H1 (cell line): ENCODE data around the gene CDC42BPB. TPM values are rescaled to one million over a fixed set of nuclear protein-coding genes. Genes with fewer than 3 reads are reported as not detected.

ENCODE experiments used
- CTCF ChIA-PET: fragments of 300-600 bp; sonication (Branson Sonifier 250); formaldehyde crosslinking; loops from one replicate; lab custom pipeline; 2021; ENCODE audit not compliant: partially characterized antibody; lab: Charles Lee
- POLR2A ChIA-PET: fragments of 300-600 bp; sonication (Branson Sonifier 250); formaldehyde crosslinking; loops from one replicate; lab custom pipeline; 2021; ENCODE audit warnings: inconsistent platforms; ENCODE audit not compliant: partially characterized antibody; lab: Charles Lee
- DNase-seq, 2 experiments: peaks; one replicate each; pipeline versions ENCODE4 v3.0.0 to v3.0.0-alpha.2; 2010 to 2022; ENCODE audit warnings: low spot score in 2 of 2, low read depth in 1 of 2, mixed read lengths in 1 of 2
- FAIRE-seq: peaks from 2 replicates; lab custom pipeline; 2011; peaks lifted over from hg19 to GRCh38; lab: Jason Lieb, UNC
- H2AFZ ChIP-seq: 2 replicates; pipeline ENCODE4 v1.8.1; 2012; ENCODE audit warnings: low read length, inconsistent platforms
- H2AK5ac ChIP-seq: 2 replicates; pipeline ENCODE4 v1.6.1; 2013; ENCODE audit warnings: low read depth, low read length
- H2BK120ac ChIP-seq: replicated peaks from 2 replicates; pipeline ENCODE3; 2013; ENCODE audit warnings: low read depth, low read length, inconsistent platforms
- H2BK12ac ChIP-seq: 2 replicates; pipeline ENCODE4 v1.6.1; 2013; ENCODE audit warnings: low read depth, low read length
- H2BK15ac ChIP-seq: 2 replicates; pipeline ENCODE4 v1.6.1; 2013; ENCODE audit warnings: low read length
- H2BK20ac ChIP-seq: 2 replicates; pipeline ENCODE4 v1.6.1; 2013; ENCODE audit warnings: low read length
- H2BK5ac ChIP-seq: 2 replicates; pipeline ENCODE4 v1.6.1; 2013; ENCODE audit warnings: low read depth, low read length
- H3K14ac ChIP-seq: 2 replicates; pipeline ENCODE4 v1.6.1; 2013; ENCODE audit warnings: inconsistent platforms; ENCODE audit not compliant: insufficient read length
- H3K18ac ChIP-seq: 2 replicates; pipeline ENCODE4 v1.6.1; 2013; ENCODE audit warnings: low read length; ENCODE audit errors: extremely low read depth
- H3K23ac ChIP-seq: 2 replicates; pipeline ENCODE4 v1.6.1; 2013; ENCODE audit warnings: inconsistent platforms; ENCODE audit not compliant: insufficient read length
- H3K23me2 ChIP-seq: 2 replicates; pipeline ENCODE4 v1.6.1; 2013; ENCODE audit warnings: low read depth, low read length
- H3K27ac ChIP-seq: 2 replicates; pipeline ENCODE4 v1.6.1; 2011; ENCODE audit warnings: low read depth, low read length, inconsistent platforms
- H3K27me3 ChIP-seq, 4 experiments: replicated peaks in 1 of 4; 1 replicate in 1 of 4; 2 replicates in 3 of 4; pipeline versions ENCODE4 v1.6.1 to v1.8.1; 2011 to 2013; ENCODE audit warnings: low read length in 3 of 4, mild to moderate bottlenecking in 3 of 4, inconsistent platforms in 2 of 4, mixed read lengths in 2 of 4, moderate library complexity in 1 of 4; ENCODE audit not compliant: control insufficient read depth in 3 of 4, insufficient read depth in 3 of 4; ENCODE audit errors: extremely low read depth in 1 of 4
- H3K36me3 ChIP-seq, 4 experiments: 2 replicates each; pipeline versions ENCODE4 v1.6.1 to v1.8.1; 2011 to 2013; ENCODE audit warnings: mild to moderate bottlenecking in 4 of 4, low read length in 3 of 4, moderate library complexity in 2 of 4, control low read depth in 1 of 4, inconsistent platforms in 1 of 4; ENCODE audit not compliant: insufficient read depth in 4 of 4, control insufficient read depth in 2 of 4
- H3K4ac ChIP-seq: replicated peaks from 2 replicates; pipeline ENCODE3; 2013; ENCODE audit warnings: low read length, low read depth, mixed read lengths, inconsistent platforms; ENCODE audit not compliant: insufficient read length
- H3K4me1 ChIP-seq, 4 experiments: replicated peaks in 1 of 4; 1 replicate in 1 of 4; 2 replicates in 3 of 4; pipeline versions ENCODE4 v1.6.1 to v1.8.1; 2011 to 2013; ENCODE audit warnings: low read length in 3 of 4, inconsistent platforms in 2 of 4, mixed read lengths in 1 of 4; ENCODE audit not compliant: insufficient read depth in 4 of 4, control insufficient read depth in 3 of 4
- H3K4me2 ChIP-seq, 2 experiments: 2 replicates each; pipeline versions ENCODE4 v1.6.1 to v1.8.1; 2011 to 2013; ENCODE audit warnings: low read depth in 2 of 2, low read length in 2 of 2, control low read depth in 1 of 2, inconsistent platforms in 1 of 2, mild to moderate bottlenecking in 1 of 2; ENCODE audit not compliant: insufficient read depth in 1 of 2
- H3K4me3 ChIP-seq, 4 experiments: fragments of 200-600, 300-600 bp in 1 of 4; sonication (generic), shearing (Covaris generic), sonication (Bioruptor Twin) in 1 of 4; 2 replicates each; pipeline versions ENCODE4 v1.5.1 to v1.8.1; 2011 to 2016; ENCODE audit warnings: low read length in 4 of 4, low read depth in 3 of 4, control low read depth in 2 of 4, inconsistent platforms in 2 of 4, mild to moderate bottlenecking in 2 of 4, mixed read lengths in 1 of 4, moderate library complexity in 1 of 4; ENCODE audit not compliant: insufficient read depth in 2 of 4; ENCODE audit errors: extremely low read depth in 1 of 4
- H3K56ac ChIP-seq: replicated peaks from 2 replicates; pipeline ENCODE3; 2013; ENCODE audit warnings: low read depth, mild to moderate bottlenecking, mixed read lengths, low read length, inconsistent platforms; ENCODE audit not compliant: insufficient read length
- H3K79me1 ChIP-seq: 2 replicates; pipeline ENCODE4 v1.6.1; 2013; ENCODE audit warnings: low read depth, low read length, control low read depth
- H3K79me2 ChIP-seq, 2 experiments: 2 replicates each; pipeline versions ENCODE4 v1.6.1 to v1.8.1; 2012 to 2013; ENCODE audit warnings: low read length in 2 of 2, mild to moderate bottlenecking in 2 of 2, inconsistent platforms in 1 of 2; ENCODE audit not compliant: insufficient read depth in 2 of 2, control insufficient read depth in 1 of 2
- H3K9ac ChIP-seq, 4 experiments: replicated peaks in 1 of 4; 1 replicate in 1 of 4; 2 replicates in 3 of 4; pipeline versions ENCODE4 v1.6.1 to v1.8.1; 2011 to 2013; ENCODE audit warnings: low read depth in 3 of 4, low read length in 3 of 4, control low read depth in 2 of 4, mild to moderate bottlenecking in 2 of 4, moderate library complexity in 2 of 4, inconsistent platforms in 1 of 4; ENCODE audit errors: extremely low read depth in 1 of 4
- H3K9me3 ChIP-seq, 2 experiments: 2 replicates each; pipeline versions ENCODE4 v1.6.1 to v1.8.1; 2012 to 2013; ENCODE audit warnings: mild to moderate bottlenecking in 2 of 2, moderate library complexity in 2 of 2, control low read depth in 1 of 2, inconsistent platforms in 1 of 2, low read depth in 1 of 2, low read length in 1 of 2, mixed read lengths in 1 of 2; ENCODE audit not compliant: insufficient read depth in 2 of 2
- H4K20me1 ChIP-seq, 2 experiments: replicated peaks in 1 of 2; 2 replicates each; pipeline versions ENCODE3 to v1.8.1; 2011 to 2013; ENCODE audit warnings: inconsistent platforms in 2 of 2, low read length in 2 of 2, mild to moderate bottlenecking in 1 of 2; ENCODE audit not compliant: insufficient read depth in 2 of 2, control insufficient read depth in 1 of 2
- H4K5ac ChIP-seq: 2 replicates; pipeline ENCODE4 v1.6.1; 2013; ENCODE audit warnings: low read length, low read depth, mixed read lengths, inconsistent platforms; ENCODE audit not compliant: insufficient read length
- H4K8ac ChIP-seq: 2 replicates; pipeline ENCODE4 v1.8.0; 2013; ENCODE audit warnings: mild to moderate bottlenecking, moderate library complexity, low read length, inconsistent platforms; ENCODE audit not compliant: insufficient read depth; ENCODE audit errors: extremely low read depth
- H4K91ac ChIP-seq: replicated peaks from 2 replicates; pipeline ENCODE3; 2013; ENCODE audit warnings: low read length, mixed read lengths, inconsistent platforms; ENCODE audit not compliant: insufficient read length
- BRCA1 ChIP-seq: IDR thresholded peaks from 2 replicates; pipeline ENCODE4 v1.6.1; 2012; ENCODE audit warnings: low read depth, low read length, improper control_type of control experiment
- CHD2 ChIP-seq: IDR thresholded peaks from 2 replicates; pipeline ENCODE4 v1.6.1; 2012; ENCODE audit warnings: low read length, improper control_type of control experiment
- GABPA ChIP-seq: IDR thresholded peaks from 2 replicates; pipeline ENCODE4 v1.6.1; 2011; ENCODE audit warnings: mild to moderate bottlenecking, low read length, moderate library complexity, borderline replicate concordance; ENCODE audit not compliant: insufficient read depth
- HDAC2 ChIP-seq, 2 experiments: fragments of 300-600 bp in 1 of 2; sonication (generic) in 1 of 2; IDR thresholded peaks; 2 replicates each; pipeline ENCODE4 v1.6.1; 2011 to 2012; ENCODE audit warnings: low read depth in 2 of 2, low read length in 2 of 2, mild to moderate bottlenecking in 2 of 2, moderate library complexity in 2 of 2, borderline replicate concordance in 1 of 2, inconsistent platforms in 1 of 2
- JUN ChIP-seq: IDR thresholded peaks from 2 replicates; pipeline ENCODE4 v1.6.1; 2011; ENCODE audit warnings: low read depth, mild to moderate bottlenecking, improper control_type of control experiment, low read length
- RNF2 ChIP-seq: fragments of 200-900, 300-1000 bp; sonication (generic); IDR thresholded peaks from 2 replicates; pipeline ENCODE4 v1.7.1; 2016; ENCODE audit warnings: borderline replicate concordance, low read depth, mild to moderate bottlenecking, antibody characterized with exemption, low read length; ENCODE audit not compliant: poor library complexity, severe bottlenecking; ENCODE audit errors: missing control alignments
- TCF12 ChIP-seq: IDR thresholded peaks from 2 replicates; pipeline ENCODE4 v1.6.1; 2011; ENCODE audit warnings: low read depth, mild to moderate bottlenecking, low read length
- WGBS, 2 experiments: shearing (Covaris generic) in 1 of 2; methylation state at CpG; one replicate each; pipeline versions ENCODE4 v1.1.6 to v1.1.7; 2013 to 2015; ENCODE audit warnings: low lambda C conversion rate in 2 of 2, mixed read lengths in 2 of 2, inconsistent platforms in 1 of 2, low coverage in 1 of 2, missing lambda C conversion rate in 1 of 2; ENCODE audit not compliant: insufficient replicate concordance in 2 of 2, insufficient coverage in 1 of 2, insufficient read length in 1 of 2; ENCODE audit errors: extremely low coverage in 1 of 2, missing lambda C conversion rate in 1 of 2; 5-methylcytosine and 5-hydroxymethylcytosine counted together
- polyA plus RNA-seq, 7 experiments: library from polyadenylated mRNA; depleted of rRNA in 3 of 7; stranded (reverse) in 5 of 7; unstranded in 2 of 7; fragments of >200 nt in 5 of 7; fragments of 200-250 nt in 2 of 7; gene quantifications; 1 replicate in 5 of 7; 2 replicates in 1 of 7; 4 replicates in 1 of 7; pipeline versions ENCODE4 v1.2.1 to v1.2.3, GENCODE V29; 2011 to 2013; ENCODE audit warnings: missing spikeins in 2 of 7, mixed read lengths in 2 of 7
- total RNA-seq: library from RNA; stranded (reverse); fragmentation: NEBNext Ultra II Directional; extraction: Animal tissue kit (Norgen Biotek cat#: 25700); gene quantifications from 2 replicates; pipeline ENCODE4 v1.2.1, GENCODE V29; 2021
- TF ChIP-seq, protein P1 (sequence below): IDR thresholded peaks from 2 replicates; pipeline ENCODE4 v1.6.1; 2011; ENCODE audit warnings: low read length, improper control_type of control experiment
- TF ChIP-seq, protein P2 (sequence below): IDR thresholded peaks from 2 replicates; pipeline ENCODE4 v1.6.1; 2012; ENCODE audit warnings: inconsistent platforms

CDC42BPB gene
- total and polyA plus RNA-seq, 2 of the 8 experiments (the other 6 are each of a cell fraction or from before 2014, with no cell fraction given): 51.2 to 88.2 TPM

DNA sequence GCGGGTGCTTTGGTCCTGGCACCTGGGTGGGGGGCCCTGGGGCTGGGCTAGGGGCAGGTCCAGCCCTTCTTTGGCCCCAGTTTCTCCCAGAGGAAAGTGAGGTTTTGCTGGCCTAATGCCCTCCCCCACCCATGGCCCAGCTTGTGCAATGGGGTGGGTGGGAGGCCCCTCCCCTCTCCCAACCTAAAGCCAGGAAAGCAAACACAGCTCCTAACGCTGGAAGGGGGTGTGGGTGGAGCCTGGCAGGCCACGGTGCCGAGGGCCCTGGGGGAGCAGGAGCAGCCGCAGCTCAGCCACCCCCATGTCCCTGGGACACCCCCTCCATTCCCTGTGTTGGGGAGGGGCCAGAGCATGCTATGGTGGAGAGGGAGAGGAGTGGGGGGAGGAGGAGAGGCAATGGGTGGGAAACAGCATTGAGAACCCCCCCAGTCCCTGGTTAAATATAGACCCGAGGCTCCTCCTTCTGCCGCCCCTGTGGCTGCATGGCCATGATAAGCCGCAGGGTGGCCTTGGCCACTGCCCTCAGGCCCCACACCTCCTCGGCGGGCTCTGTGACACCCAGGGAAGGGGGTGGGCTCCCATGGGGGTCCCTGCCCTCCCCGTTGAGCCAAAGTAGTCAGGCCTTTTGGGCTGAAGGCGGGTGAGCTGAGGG is 41.9 kb upstream of the CDC42BPB start:
- Histone ChIP-seq H3K14ac (no peak overlapping the region), H3K79me2 (no peaks in the 10 kb centered on the region), H4K5ac (no peak overlapping the region), H4K8ac (peak overlapping the region; percentile 82), H2BK5ac (peak overlapping the region; percentile 56; the same call in 1 of the 2 replicates), H4K91ac (peak overlapping the region; percentile 65), H3K27ac (no peak overlapping the region), H3K4me1 (peaks cover 0 to 28% (median 12%) of the 10 kb centered on the region in 4 experiments; a peak in 6 of 7 replicates), H2AFZ (0 out of 2 replicates have a peak overlapping the region, but pooled peaks have one; percentile 40), H2BK20ac (0 out of 2 replicates have a peak overlapping the region, but pooled peaks have one; percentile 72), H3K36me3 (no peaks in the 10 kb centered on the region), H3K18ac (peak overlapping the region; percentile 51)
- FAIRE-seq (no peak), DNase-seq (no peak)
- ChIA-PET POLR2A (interaction anchor here (0.6 to 1.3 kb wide), 4 partner anchors 11 to 486 kb away, joined by 3 to 5 read pairs (median 4); no protein-coding TSS in a partner anchor), CTCF (interaction anchor here (0.7 to 10.4 kb wide), 12 partner anchors 6 to 279 kb away, joined by 3 to 276 read pairs (median 6); partner anchors contain the start of genes LBHD2 and TNFAIP2)
- 71% methylated on average over 5 of the region's 12 CpGs; no CpG with 5 or more reads in 1 of the 2 experiments for WGBS, 2 experiments
- no peak for TF ChIP-seq BRCA1
- no peak for TF ChIP-seq TCF12
- no peak for TF ChIP-seq CHD2
- TF ChIP-seq, protein P1, sequence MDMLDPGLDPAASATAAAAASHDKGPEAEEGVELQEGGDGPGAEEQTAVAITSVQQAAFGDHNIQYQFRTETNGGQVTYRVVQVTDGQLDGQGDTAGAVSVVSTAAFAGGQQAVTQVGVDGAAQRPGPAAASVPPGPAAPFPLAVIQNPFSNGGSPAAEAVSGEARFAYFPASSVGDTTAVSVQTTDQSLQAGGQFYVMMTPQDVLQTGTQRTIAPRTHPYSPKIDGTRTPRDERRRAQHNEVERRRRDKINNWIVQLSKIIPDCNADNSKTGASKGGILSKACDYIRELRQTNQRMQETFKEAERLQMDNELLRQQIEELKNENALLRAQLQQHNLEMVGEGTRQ: no peak
- no peak for TF ChIP-seq HDAC2 (IDR thresholded peaks at IDR 0.05; ENCODE audit: borderline replicate concordance in 1 of 2, low read depth in 2 of 2, low read length in 2 of 2)
- TF ChIP-seq, protein P2, sequence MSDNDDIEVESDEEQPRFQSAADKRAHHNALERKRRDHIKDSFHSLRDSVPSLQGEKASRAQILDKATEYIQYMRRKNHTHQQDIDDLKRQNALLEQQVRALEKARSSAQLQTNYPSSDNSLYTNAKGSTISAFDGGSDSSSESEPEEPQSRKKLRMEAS: no peak
- TF ChIP-seq JUN: no peak
- no peak for TF ChIP-seq RNF2
- TF ChIP-seq GABPA: no peak
- TF ChIP-seq, all 59 proteins: peak for 0
- H2BK12ac ChIP-seq: no peak overlapping the region
- H3K79me1 ChIP-seq: no peaks in the 10 kb centered on the region
- no peak overlapping the region for H3K9ac ChIP-seq
- H2BK15ac ChIP-seq: no peak overlapping the region
- no peaks in the 10 kb centered on the region for H3K9me3 ChIP-seq
- no peak overlapping the region for H2AK5ac ChIP-seq
- no peak overlapping the region; a peak in 1 of 4 replicates for H3K4me2 ChIP-seq
- H3K4me3 ChIP-seq: no peak overlapping the region
- peak overlapping the region; percentile 64 for H2BK120ac ChIP-seq
- peaks cover 4 to 30% (median 25%) of the 10 kb centered on the region in 4 experiments for H3K27me3 ChIP-seq
- H3K23ac ChIP-seq: no peak overlapping the region
- no peaks in the 10 kb centered on the region; the same call in 1 of the 2 replicates for H3K23me2 ChIP-seq
- no peak overlapping the region for H3K4ac ChIP-seq
- peak overlapping the region; percentile 19 for H3K56ac ChIP-seq
- H4K20me1 ChIP-seq: no peaks in the 10 kb centered on the region
